ENCODE measurements around the gene ZPLD1.

ZPLD1 gene

GRCh38 chr3:102480139-102480538, 45.3 kb downstream of the ZPLD1 start:
- Histone ChIP-seq H3K27ac (ENCODE audit: insufficient read depth, low read depth, low read length, poor library complexity, severe bottlenecking) (no peak overlapping the region), H3K4me1 (ENCODE audit: control insufficient read depth, insufficient read depth, low read length) (peaks cover 3% of the 10 kb centered on the region), H3K36me3 (ENCODE audit: control insufficient read depth, insufficient read depth, low read length) (no peaks in the 10 kb centered on the region), H3K27me3 (ENCODE audit: control insufficient read depth, insufficient read depth, low read length, poor library complexity, severe bottlenecking) (no peaks in the 10 kb centered on the region), H3K4me3 (ENCODE audit: insufficient read depth, low read depth, low read length) (no peak overlapping the region), H3K9me3 (ENCODE audit: control insufficient read depth, low read length) (no peaks in the 10 kb centered on the region)
- WGBS, 2 experiments, result 73 to 81% methylated on average over 2 of the region's 2 CpGs

GRCh38 chr3:102481050-102481449, 46.2 kb downstream of the ZPLD1 start:
- H3K9me3 ChIP-seq (ENCODE audit: control insufficient read depth, low read length), result no peaks in the 10 kb centered on the region
- peaks cover 3% of the 10 kb centered on the region for H3K4me1 ChIP-seq (ENCODE audit: control insufficient read depth, insufficient read depth, low read length)
- WGBS, 2 experiments, result 88 to 91% methylated on average over 4 of the region's 4 CpGs
- no peak overlapping the region for H3K4me3 ChIP-seq (ENCODE audit: insufficient read depth, low read depth, low read length)
- H3K36me3 ChIP-seq (ENCODE audit: control insufficient read depth, insufficient read depth, low read length), result no peaks in the 10 kb centered on the region
- no peaks in the 10 kb centered on the region for H3K27me3 ChIP-seq (ENCODE audit: control insufficient read depth, insufficient read depth, low read length, poor library complexity, severe bottlenecking)
- H3K27ac ChIP-seq (ENCODE audit: insufficient read depth, low read depth, low read length, poor library complexity, severe bottlenecking), result no peak overlapping the region

DNA sequence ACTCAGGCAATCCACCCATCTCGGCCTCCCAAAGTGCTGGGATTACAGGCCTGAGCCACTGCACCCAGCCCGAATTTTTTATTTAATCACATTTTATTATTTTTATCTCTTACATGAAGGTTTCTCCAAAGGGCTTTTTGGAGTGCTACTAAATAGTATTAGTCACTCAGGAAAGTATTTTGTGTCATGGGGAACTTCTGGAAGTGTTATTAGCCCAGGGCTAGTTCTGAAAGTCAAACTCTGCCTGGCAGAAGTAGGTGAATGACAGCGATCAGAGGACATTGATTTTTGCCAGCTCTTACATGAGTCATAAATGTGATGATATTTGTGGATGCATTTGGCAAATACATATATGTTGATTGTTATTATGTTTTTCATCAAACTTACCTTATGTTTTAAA, 48.7 kb downstream of the ZPLD1 start:
- peaks cover 3% of the 10 kb centered on the region for H3K4me1 ChIP-seq (ENCODE audit: control insufficient read depth, insufficient read depth, low read length)
- no peak overlapping the region for H3K27ac ChIP-seq (ENCODE audit: insufficient read depth, low read depth, low read length, poor library complexity, severe bottlenecking)
- WGBS, 2 experiments, result 94 to 98% methylated on average over 2 to 3 of the region's 3 CpGs
- no peaks in the 10 kb centered on the region for H3K27me3 ChIP-seq (ENCODE audit: control insufficient read depth, insufficient read depth, low read length, poor library complexity, severe bottlenecking)
- no peaks in the 10 kb centered on the region for H3K36me3 ChIP-seq (ENCODE audit: control insufficient read depth, insufficient read depth, low read length)
- H3K4me3 ChIP-seq (ENCODE audit: insufficient read depth, low read depth, low read length), result no peak overlapping the region
- H3K9me3 ChIP-seq (ENCODE audit: control insufficient read depth, low read length), result no peaks in the 10 kb centered on the region

GRCh38 chr3:102484363-102484762, 49.5 kb downstream of the ZPLD1 start:
- 100% methylated on average over 1 to 3 of the region's 3 CpGs for WGBS, 2 experiments
- no peak overlapping the region for H3K4me3 ChIP-seq (ENCODE audit: insufficient read depth, low read depth, low read length)
- no peaks in the 10 kb centered on the region for H3K36me3 ChIP-seq (ENCODE audit: control insufficient read depth, insufficient read depth, low read length)
- H3K27me3 ChIP-seq (ENCODE audit: control insufficient read depth, insufficient read depth, low read length, poor library complexity, severe bottlenecking), result no peaks in the 10 kb centered on the region
- H3K27ac ChIP-seq (ENCODE audit: insufficient read depth, low read depth, low read length, poor library complexity, severe bottlenecking), result no peak overlapping the region
- H3K9me3 ChIP-seq (ENCODE audit: control insufficient read depth, low read length), result no peaks in the 10 kb centered on the region
- H3K4me1 ChIP-seq (ENCODE audit: control insufficient read depth, insufficient read depth, low read length), result peaks cover 3% of the 10 kb centered on the region

GRCh38 chr3:102485701-102486100, 50.9 kb downstream of the ZPLD1 start:
- no peaks in the 10 kb centered on the region for H3K36me3 ChIP-seq (ENCODE audit: control insufficient read depth, insufficient read depth, low read length)
- no peak overlapping the region for H3K27ac ChIP-seq (ENCODE audit: insufficient read depth, low read depth, low read length, poor library complexity, severe bottlenecking)
- no peak overlapping the region for H3K4me3 ChIP-seq (ENCODE audit: insufficient read depth, low read depth, low read length)
- H3K27me3 ChIP-seq (ENCODE audit: control insufficient read depth, insufficient read depth, low read length, poor library complexity, severe bottlenecking), result no peaks in the 10 kb centered on the region
- 100% methylated on average over 1 of the region's 2 CpGs; no CpG with 5 or more reads in 1 of the 2 experiments for WGBS, 2 experiments
- no peaks in the 10 kb centered on the region for H3K9me3 ChIP-seq (ENCODE audit: control insufficient read depth, low read length)
- H3K4me1 ChIP-seq (ENCODE audit: control insufficient read depth, insufficient read depth, low read length), result no peaks in the 10 kb centered on the region

GRCh38 chr3:102488331-102488730, 53.5 kb downstream of the ZPLD1 start:
- no peaks in the 10 kb centered on the region for H3K9me3 ChIP-seq (ENCODE audit: control insufficient read depth, low read length)
- no peak overlapping the region for H3K4me3 ChIP-seq (ENCODE audit: insufficient read depth, low read depth, low read length)
- H3K4me1 ChIP-seq (ENCODE audit: control insufficient read depth, insufficient read depth, low read length), result no peaks in the 10 kb centered on the region
- H3K36me3 ChIP-seq (ENCODE audit: control insufficient read depth, insufficient read depth, low read length), result no peaks in the 10 kb centered on the region
- no peaks in the 10 kb centered on the region for H3K27me3 ChIP-seq (ENCODE audit: control insufficient read depth, insufficient read depth, low read length, poor library complexity, severe bottlenecking)
- H3K27ac ChIP-seq (ENCODE audit: insufficient read depth, low read depth, low read length, poor library complexity, severe bottlenecking), result no peak overlapping the region

GRCh38 chr3:102492300-102492699, 57.5 kb downstream of the ZPLD1 start:
- Histone ChIP-seq H3K4me3 (ENCODE audit: insufficient read depth, low read depth, low read length) (no peak overlapping the region), H3K36me3 (ENCODE audit: control insufficient read depth, insufficient read depth, low read length) (no peaks in the 10 kb centered on the region), H3K27me3 (ENCODE audit: control insufficient read depth, insufficient read depth, low read length, poor library complexity, severe bottlenecking) (no peaks in the 10 kb centered on the region), H3K4me1 (ENCODE audit: control insufficient read depth, insufficient read depth, low read length) (no peaks in the 10 kb centered on the region), H3K9me3 (ENCODE audit: control insufficient read depth, low read length) (no peaks in the 10 kb centered on the region), H3K27ac (ENCODE audit: insufficient read depth, low read depth, low read length, poor library complexity, severe bottlenecking) (no peak overlapping the region)
- 95 to 96% methylated on average over 8 of the region's 8 CpGs for WGBS, 2 experiments

DNA sequence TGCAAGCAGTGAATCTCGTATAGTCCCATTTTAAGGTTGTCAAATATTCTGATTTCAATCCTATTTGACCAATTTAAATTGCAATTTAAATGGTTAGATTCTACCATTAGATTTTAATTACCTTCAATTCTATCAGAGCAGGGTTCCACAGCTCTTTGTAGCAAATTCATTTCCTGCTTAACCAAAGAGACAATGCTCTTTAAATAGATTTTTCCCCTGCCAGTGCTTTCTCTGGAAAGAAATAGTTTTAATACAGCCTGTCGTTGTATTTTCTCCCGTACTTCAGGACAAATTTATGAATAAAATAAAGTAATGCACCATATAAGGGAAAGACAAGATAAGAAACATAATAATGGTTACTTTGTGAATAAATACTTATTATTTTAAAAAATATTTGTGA, 62.8 kb downstream of the ZPLD1 start:
- no peak overlapping the region for H3K4me3 ChIP-seq (ENCODE audit: insufficient read depth, low read depth, low read length)
- WGBS, 2 experiments, result 98 to 100% methylated on average over 1 to 3 of the region's 3 CpGs

GRCh38 chr3:102505542-102505941, 70.7 kb downstream of the ZPLD1 start:
- Histone ChIP-seq H3K4me3 (ENCODE audit: insufficient read depth, low read depth, low read length) (no peak overlapping the region), H3K4me1 (ENCODE audit: control insufficient read depth, insufficient read depth, low read length) (no peaks in the 10 kb centered on the region), H3K27ac (ENCODE audit: insufficient read depth, low read depth, low read length, poor library complexity, severe bottlenecking) (no peak overlapping the region), H3K9me3 (ENCODE audit: control insufficient read depth, low read length) (no peaks in the 10 kb centered on the region), H3K27me3 (ENCODE audit: control insufficient read depth, insufficient read depth, low read length, poor library complexity, severe bottlenecking) (no peaks in the 10 kb centered on the region), H3K36me3 (ENCODE audit: control insufficient read depth, insufficient read depth, low read length) (no peaks in the 10 kb centered on the region)
- 87 to 92% methylated on average over 2 of the region's 2 CpGs for WGBS, 2 experiments

More for the DNA sequence above, 62.8 kb downstream of the ZPLD1 start:
- Histone ChIP-seq H3K4me1 (ENCODE audit: control insufficient read depth, insufficient read depth, low read length) (no peaks in the 10 kb centered on the region), H3K36me3 (ENCODE audit: control insufficient read depth, insufficient read depth, low read length) (no peaks in the 10 kb centered on the region), H3K9me3 (ENCODE audit: control insufficient read depth, low read length) (no peaks in the 10 kb centered on the region), H3K27ac (ENCODE audit: insufficient read depth, low read depth, low read length, poor library complexity, severe bottlenecking) (no peak overlapping the region), H3K27me3 (ENCODE audit: control insufficient read depth, insufficient read depth, low read length, poor library complexity, severe bottlenecking) (no peaks in the 10 kb centered on the region)

DNA sequence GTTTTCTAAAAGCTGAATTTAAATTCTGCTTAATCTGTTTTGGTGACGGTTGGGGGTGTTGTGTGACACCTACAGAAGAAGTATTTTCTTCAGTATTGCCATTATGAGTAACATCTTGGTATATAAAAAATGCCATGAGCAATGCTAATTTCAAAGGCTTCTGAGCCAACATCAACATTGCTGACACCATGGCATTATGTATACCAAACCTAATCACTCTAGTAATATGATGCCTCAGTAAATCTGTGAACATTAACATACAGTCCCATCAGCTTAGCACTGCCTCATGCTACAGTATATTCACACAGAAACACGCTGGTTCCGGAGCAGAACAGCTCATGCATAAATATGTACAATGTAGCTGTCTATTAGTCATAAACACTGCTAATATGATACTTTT, 75.8 kb downstream of the ZPLD1 start:
- Histone ChIP-seq H3K4me3 (ENCODE audit: insufficient read depth, low read depth, low read length) (no peak overlapping the region), H3K27ac (ENCODE audit: insufficient read depth, low read depth, low read length, poor library complexity, severe bottlenecking) (no peak overlapping the region), H3K4me1 (ENCODE audit: control insufficient read depth, insufficient read depth, low read length) (no peaks in the 10 kb centered on the region), H3K9me3 (ENCODE audit: control insufficient read depth, low read length) (no peaks in the 10 kb centered on the region), H3K27me3 (ENCODE audit: control insufficient read depth, insufficient read depth, low read length, poor library complexity, severe bottlenecking) (no peaks in the 10 kb centered on the region), H3K36me3 (ENCODE audit: control insufficient read depth, insufficient read depth, low read length) (no peaks in the 10 kb centered on the region)
- 97 to 100% methylated on average over 2 to 3 of the region's 3 CpGs for WGBS, 2 experiments

GRCh38 chr3:102511168-102511567, 76.4 kb downstream of the ZPLD1 start:
- 100% methylated on average over 1 of the region's 1 CpG; no CpG with 5 or more reads in 1 of the 2 experiments for WGBS, 2 experiments
- no peaks in the 10 kb centered on the region for H3K4me1 ChIP-seq (ENCODE audit: control insufficient read depth, insufficient read depth, low read length)

More at GRCh38 chr3:102511168-102511567, 76.4 kb downstream of the ZPLD1 start:
- H3K27ac ChIP-seq (ENCODE audit: insufficient read depth, low read depth, low read length, poor library complexity, severe bottlenecking), result no peak overlapping the region
- no peaks in the 10 kb centered on the region for H3K27me3 ChIP-seq (ENCODE audit: control insufficient read depth, insufficient read depth, low read length, poor library complexity, severe bottlenecking)
- no peaks in the 10 kb centered on the region for H3K36me3 ChIP-seq (ENCODE audit: control insufficient read depth, insufficient read depth, low read length)
- H3K4me3 ChIP-seq (ENCODE audit: insufficient read depth, low read depth, low read length), result no peak overlapping the region
- H3K9me3 ChIP-seq (ENCODE audit: control insufficient read depth, low read length), result no peaks in the 10 kb centered on the region
